ENCODE measurements around the gene MYEOV.

MYEOV gene

GRCh38 chr11:69319255-69320106, 25.5 kb downstream of the MYEOV start:
- DNase-seq: no peak

- no peak for DNase-seq
Observed at GRCh38 chr11:69320326-69320725, 26.4 kb downstream of the MYEOV start.

GRCh38 chr11:69320756-69321741, 27.1 kb downstream of the MYEOV start:
- DNase-seq: no peak

GRCh38 chr11:69321877-69322361, 28.0 kb downstream of the MYEOV start:
- no peak for DNase-seq

- no peak for DNase-seq
Observed at GRCh38 chr11:69325446-69325845, 31.5 kb downstream of the MYEOV start.

- no peak for DNase-seq
Observed at GRCh38 chr11:69326622-69327219, 32.8 kb downstream of the MYEOV start.

GRCh38 chr11:69327741-69328191, 33.8 kb downstream of the MYEOV start:
- no peak for DNase-seq

GRCh38 chr11:69328231-69328630, 34.3 kb downstream of the MYEOV start:
- DNase-seq: no peak

- DNase-seq: no peak
Observed at GRCh38 chr11:69329581-69329980, 35.6 kb downstream of the MYEOV start.

GRCh38 chr11:69330330-69330729, 36.4 kb downstream of the MYEOV start:
- no peak for DNase-seq

- DNase-seq: no peak
Observed at GRCh38 chr11:69333149-69333710, 39.3 kb downstream of the MYEOV start.

GRCh38 chr11:69333879-69334278, 39.9 kb downstream of the MYEOV start:
- no peak for DNase-seq

GRCh38 chr11:69335007-69335780, 41.2 kb downstream of the MYEOV start:
- no peak for DNase-seq

GRCh38 chr11:69335781-69336405, 41.9 kb downstream of the MYEOV start:
- DNase-seq: no peak

- DNase-seq: peak; percentile 26 to 46
Observed at GRCh38 chr11:69337211-69337721, 43.3 kb downstream of the MYEOV start.

- DNase-seq: no peak
Observed at GRCh38 chr11:69339041-69339733, 45.2 kb downstream of the MYEOV start.

GRCh38 chr11:69339983-69340565, 46.1 kb downstream of the MYEOV start:
- no peak for DNase-seq

- DNase-seq: no peak
Observed at GRCh38 chr11:69342588-69343330, 48.8 kb downstream of the MYEOV start.
